DOHH2 (cell line): ENCODE data around the gene ADGRL3.

Experiments used
- H3F3A ChIP-seq: fragments of 200-600 bp; sonication (generic), shearing (Covaris generic); 2 replicates; pipeline ENCODE4 v1.6.0; 2016; ENCODE audit warnings: antibody characterized with exemption, mild to moderate bottlenecking; ENCODE audit not compliant: control insufficient read depth, insufficient read depth
- H3K27ac ChIP-seq: fragments of 200-600 bp; sonication (generic); 2 replicates; pipeline ENCODE4 v1.5.1; 2014; ENCODE audit warnings: low read depth, mild to moderate bottlenecking, low read length, moderate library complexity
- H3K27me3 ChIP-seq: fragments of 200-600 bp; sonication (generic); 2 replicates; pipeline ENCODE4 v1.6.1; 2014; ENCODE audit warnings: mild to moderate bottlenecking, low read length, mixed read lengths; ENCODE audit not compliant: control insufficient read depth
- H3K36me3 ChIP-seq: fragments of 200-600 bp; sonication (generic); 2 replicates; pipeline ENCODE4 v1.6.1; 2014; ENCODE audit warnings: mild to moderate bottlenecking, low read length, moderate library complexity, mixed read lengths; ENCODE audit not compliant: control insufficient read depth
- H3K4me1 ChIP-seq: fragments of 200-600 bp; sonication (generic); 2 replicates; pipeline ENCODE4 v1.6.1; 2014; ENCODE audit warnings: mild to moderate bottlenecking, low read length, mixed read lengths; ENCODE audit not compliant: control insufficient read depth
- H3K4me2 ChIP-seq: fragments of 200-600 bp; sonication (generic); 2 replicates; pipeline ENCODE4 v1.6.0; 2014; ENCODE audit warnings: mild to moderate bottlenecking, low read length, moderate library complexity
- H3K4me3 ChIP-seq: fragments of 200-600 bp; sonication (generic); 2 replicates; pipeline ENCODE4 v1.5.1; 2014; ENCODE audit warnings: mild to moderate bottlenecking, low read length, mixed read lengths
- H3K79me2 ChIP-seq: fragments of 200-600 bp; sonication (generic); 2 replicates; pipeline ENCODE4 v1.6.1; 2014; ENCODE audit warnings: mild to moderate bottlenecking, low read length, mixed read lengths; ENCODE audit not compliant: control insufficient read depth
- H3K9me2 ChIP-seq: fragments of 200-600 bp; sonication (generic); replicated peaks from 2 replicates; pipeline ENCODE4 v1.6.1; 2014; ENCODE audit warnings: mild to moderate bottlenecking, low read length, mixed read lengths; ENCODE audit not compliant: control insufficient read depth
- H3K9me3 ChIP-seq: fragments of 200-600 bp; sonication (generic); 2 replicates; pipeline ENCODE4 v1.6.1; 2014; ENCODE audit warnings: antibody characterized with exemption, low read length, mixed read lengths; ENCODE audit not compliant: control insufficient read depth, insufficient read depth
- H4K20me1 ChIP-seq: fragments of 200-600 bp; sonication (generic); 2 replicates; pipeline ENCODE4 v1.6.0; 2014; ENCODE audit warnings: low read depth, mild to moderate bottlenecking, antibody characterized with exemption, low read length, moderate library complexity; ENCODE audit not compliant: control insufficient read depth, insufficient read depth
- EZH2phosphoT487 ChIP-seq: fragments of 200-600 bp; sonication (generic); IDR thresholded peaks from 2 replicates; pipeline ENCODE4 v1.6.1; 2017; ENCODE audit warnings: borderline replicate concordance, mild to moderate bottlenecking, antibody characterized with exemption, low read length, moderate library complexity, mixed read lengths
- TF ChIP-seq, protein P1 (sequence below): fragments of 200-600 bp; sonication (generic); IDR thresholded peaks from one replicate; pipeline ENCODE4 v1.5.1; 2014; ENCODE audit warnings: antibody characterized with exemption, mild to moderate bottlenecking, low read depth, low read length; ENCODE audit not compliant: poor library complexity, severe bottlenecking

Gene ADGRL3

DNA sequence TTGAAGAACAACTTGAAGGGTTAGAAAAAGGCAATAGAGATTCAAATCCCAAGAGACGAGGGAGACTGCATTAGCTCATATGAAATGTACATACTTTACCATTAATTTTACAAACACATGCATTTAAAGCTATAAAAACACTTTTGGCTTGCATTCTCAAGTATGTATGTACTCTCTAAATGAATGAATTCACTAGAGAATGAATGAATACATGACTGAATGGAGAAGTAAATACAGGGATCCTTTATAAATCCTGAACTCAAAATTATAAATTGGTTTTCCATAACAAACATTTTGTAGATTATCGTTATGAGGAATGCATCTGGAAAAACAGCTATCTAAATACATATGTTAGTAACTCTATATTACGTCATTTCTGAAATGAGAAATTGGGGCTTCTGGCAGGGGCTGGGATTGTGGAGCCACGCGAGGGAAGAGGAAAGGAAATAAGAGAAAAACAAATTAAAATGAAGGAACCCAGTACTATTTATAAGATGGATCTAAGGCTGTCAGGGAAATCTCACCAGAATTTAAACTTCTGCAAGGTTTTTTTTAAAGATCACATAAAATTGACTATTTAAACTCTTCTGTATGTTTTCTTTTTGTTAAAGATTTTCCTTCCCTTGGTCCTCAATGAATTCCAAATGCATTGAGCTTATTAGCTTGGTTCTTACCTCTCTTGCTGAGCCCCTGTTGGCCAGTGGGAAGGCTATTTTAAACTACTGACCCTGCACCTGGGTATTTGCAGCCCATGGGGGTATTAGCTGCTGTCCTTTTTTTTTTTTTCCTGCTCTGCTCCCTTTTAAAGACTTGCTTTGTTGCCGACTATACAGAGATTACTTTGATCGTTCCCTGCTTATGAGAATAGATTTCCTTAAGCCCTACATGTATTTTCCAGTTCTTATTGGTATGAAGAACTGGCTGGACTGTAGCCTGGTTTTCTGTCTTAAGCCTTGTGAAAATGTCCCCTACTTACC lies 207.8 kb downstream of the ADGRL3 start:
- TF ChIP-seq, protein P1, sequence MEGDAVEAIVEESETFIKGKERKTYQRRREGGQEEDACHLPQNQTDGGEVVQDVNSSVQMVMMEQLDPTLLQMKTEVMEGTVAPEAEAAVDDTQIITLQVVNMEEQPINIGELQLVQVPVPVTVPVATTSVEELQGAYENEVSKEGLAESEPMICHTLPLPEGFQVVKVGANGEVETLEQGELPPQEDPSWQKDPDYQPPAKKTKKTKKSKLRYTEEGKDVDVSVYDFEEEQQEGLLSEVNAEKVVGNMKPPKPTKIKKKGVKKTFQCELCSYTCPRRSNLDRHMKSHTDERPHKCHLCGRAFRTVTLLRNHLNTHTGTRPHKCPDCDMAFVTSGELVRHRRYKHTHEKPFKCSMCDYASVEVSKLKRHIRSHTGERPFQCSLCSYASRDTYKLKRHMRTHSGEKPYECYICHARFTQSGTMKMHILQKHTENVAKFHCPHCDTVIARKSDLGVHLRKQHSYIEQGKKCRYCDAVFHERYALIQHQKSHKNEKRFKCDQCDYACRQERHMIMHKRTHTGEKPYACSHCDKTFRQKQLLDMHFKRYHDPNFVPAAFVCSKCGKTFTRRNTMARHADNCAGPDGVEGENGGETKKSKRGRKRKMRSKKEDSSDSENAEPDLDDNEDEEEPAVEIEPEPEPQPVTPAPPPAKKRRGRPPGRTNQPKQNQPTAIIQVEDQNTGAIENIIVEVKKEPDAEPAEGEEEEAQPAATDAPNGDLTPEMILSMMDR, result no peak
- no peak for TF ChIP-seq EZH2phosphoT487
- Histone ChIP-seq H3K27me3 (no peaks in the 10 kb centered on the region), H3K9me2 (no peaks in the 10 kb centered on the region), H4K20me1 (no peaks in the 10 kb centered on the region), H3K36me3 (no peaks in the 10 kb centered on the region), H3K4me1 (no peaks in the 10 kb centered on the region), H3K9me3 (no peaks in the 10 kb centered on the region), H3F3A (no peaks in the 10 kb centered on the region), H3K4me3 (no peak overlapping the region), H3K4me2 (no peak overlapping the region), H3K27ac (no peak overlapping the region), H3K79me2 (no peaks in the 10 kb centered on the region)

DNA sequence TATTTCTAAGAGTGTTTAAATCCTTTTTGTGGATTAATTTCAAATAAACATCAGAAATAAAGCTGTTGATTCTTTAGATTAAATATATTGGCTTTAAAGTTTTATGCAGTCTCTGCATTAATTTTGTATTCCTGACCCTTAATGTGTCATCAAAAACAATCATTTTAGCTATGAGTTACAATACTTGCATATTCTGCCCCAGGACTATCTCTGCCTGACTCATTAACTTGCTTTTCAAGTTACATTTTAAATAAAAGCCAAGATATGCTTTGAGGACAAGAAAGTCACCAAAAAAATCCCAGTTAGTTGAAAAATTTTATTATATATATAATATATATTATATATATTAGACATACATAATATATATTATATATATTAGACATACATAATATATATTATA lies 208.7 kb downstream of the ADGRL3 start:
- no peaks in the 10 kb centered on the region for H3K9me3 ChIP-seq
- H4K20me1 ChIP-seq, result no peaks in the 10 kb centered on the region
- no peaks in the 10 kb centered on the region for H3F3A ChIP-seq
- H3K79me2 ChIP-seq, result no peaks in the 10 kb centered on the region
- no peak overlapping the region for H3K4me3 ChIP-seq
- H3K27me3 ChIP-seq, result no peaks in the 10 kb centered on the region
- TF ChIP-seq EZH2phosphoT487, result no peak
- TF ChIP-seq, protein P1, result no peak
- no peaks in the 10 kb centered on the region for H3K36me3 ChIP-seq
- H3K9me2 ChIP-seq, result no peaks in the 10 kb centered on the region
- H3K4me2 ChIP-seq, result no peak overlapping the region
- no peaks in the 10 kb centered on the region for H3K4me1 ChIP-seq
- no peak overlapping the region for H3K27ac ChIP-seq

DNA sequence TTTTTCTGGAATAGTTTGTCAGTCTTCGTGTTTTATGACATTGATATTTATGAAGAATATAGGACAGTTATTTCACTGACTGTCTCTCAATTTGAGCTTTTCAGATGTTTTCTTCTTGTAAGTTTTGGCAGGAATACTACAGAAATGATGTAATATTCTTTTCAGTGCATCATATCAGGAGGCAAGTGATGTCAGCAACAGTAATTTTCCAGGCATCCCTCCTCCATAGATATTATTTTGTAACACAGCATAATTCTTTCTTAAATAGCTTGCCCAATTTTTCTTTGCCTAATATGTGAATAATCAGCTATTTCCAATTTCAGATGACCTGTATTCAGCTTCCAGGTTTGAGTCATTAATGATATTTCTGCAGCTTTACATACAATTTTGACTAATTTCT lies 211.1 kb downstream of the ADGRL3 start:
- no peak overlapping the region for H3K27ac ChIP-seq
- H3K4me2 ChIP-seq, result no peak overlapping the region
- no peaks in the 10 kb centered on the region for H3K36me3 ChIP-seq
- no peaks in the 10 kb centered on the region for H3K4me1 ChIP-seq
- TF ChIP-seq, protein P1, result no peak
- no peak for TF ChIP-seq EZH2phosphoT487
- H3K9me2 ChIP-seq, result no peaks in the 10 kb centered on the region
- no peaks in the 10 kb centered on the region for H3K9me3 ChIP-seq
- H3F3A ChIP-seq, result no peaks in the 10 kb centered on the region
- H4K20me1 ChIP-seq, result no peaks in the 10 kb centered on the region
- H3K79me2 ChIP-seq, result no peaks in the 10 kb centered on the region
- no peak overlapping the region for H3K4me3 ChIP-seq
- no peaks in the 10 kb centered on the region for H3K27me3 ChIP-seq
